Activated CD4-positive, alpha-beta T cell treated with anti-CD3 and anti-CD28 coated beads, Interleukin-2, amount 50 U/mL, for 48 hours (primary cell): Measurements from ENCODE around the gene DNER.

Experiments
- DNase-seq, 2 experiments: peaks; one replicate each; pipeline ENCODE4 v3.0.0-alpha.2; 2020

Gene DNER

GRCh38 chr2:229429589-229429988 lies 284.8 kb downstream of the DNER start:
- no peak for DNase-seq

DNA sequence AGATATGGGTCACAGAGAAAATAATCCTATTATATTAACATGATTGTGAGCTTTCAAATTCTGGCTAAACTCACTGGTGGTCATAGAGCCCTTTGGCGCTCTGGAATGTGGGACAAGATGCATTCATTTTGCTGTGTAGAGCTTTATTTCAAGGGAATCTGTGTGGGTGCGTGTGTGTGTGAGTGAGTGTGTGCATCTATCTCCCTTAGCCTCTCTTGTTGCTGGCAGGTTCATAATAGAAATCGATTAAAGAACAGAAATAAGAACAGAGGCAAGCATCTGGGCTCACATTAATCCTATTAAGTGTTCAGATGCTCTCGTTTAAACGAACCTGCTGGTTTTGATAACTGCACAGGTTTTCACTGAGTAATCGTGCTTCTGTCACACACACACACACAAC lies 287.9 kb downstream of the DNER start:
- no peak for DNase-seq

DNA sequence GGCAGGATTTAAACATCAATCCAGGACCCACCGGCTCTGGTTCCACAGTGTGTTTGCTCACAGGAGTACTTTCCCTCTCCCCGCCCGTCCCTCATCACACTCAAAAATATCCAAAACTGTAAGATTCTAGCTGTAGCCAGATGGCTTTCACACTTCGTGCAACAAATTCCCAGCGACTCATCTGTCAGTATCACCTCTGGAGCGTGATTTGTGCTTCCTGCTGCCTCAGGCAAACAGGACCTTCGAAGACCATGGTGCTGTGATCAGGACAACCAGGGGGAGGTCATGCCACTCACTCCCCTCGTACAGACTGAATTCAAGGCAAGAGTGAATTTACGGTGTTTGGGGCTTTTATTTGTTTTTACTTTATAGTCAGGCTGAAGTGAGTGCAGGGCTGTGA lies 288.8 kb downstream of the DNER start:
- DNase-seq, result no peak

- DNase-seq, result no peak
Measured at GRCh38 chr2:229422063-229422462, 292.3 kb downstream of the DNER start.

DNA sequence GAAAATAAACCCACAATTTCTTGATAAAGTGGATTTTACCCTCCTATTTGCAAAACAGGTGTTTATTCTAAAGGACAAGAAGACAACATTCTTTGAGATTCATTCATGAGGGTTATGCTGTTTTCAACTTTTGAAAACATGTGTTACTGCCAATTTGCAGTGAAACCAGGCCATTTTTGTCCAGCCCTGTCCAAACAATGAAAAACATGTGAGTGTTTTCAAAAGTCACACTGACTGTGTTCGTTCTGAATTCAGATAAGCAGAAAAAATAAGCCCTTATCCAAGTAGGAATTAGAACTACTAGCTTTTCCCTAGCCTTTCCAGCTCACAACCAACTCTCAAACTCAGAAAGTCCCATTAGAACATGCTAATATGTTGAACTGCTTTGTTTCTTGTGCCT lies 295.2 kb downstream of the DNER start:
- DNase-seq, result no peak

DNA sequence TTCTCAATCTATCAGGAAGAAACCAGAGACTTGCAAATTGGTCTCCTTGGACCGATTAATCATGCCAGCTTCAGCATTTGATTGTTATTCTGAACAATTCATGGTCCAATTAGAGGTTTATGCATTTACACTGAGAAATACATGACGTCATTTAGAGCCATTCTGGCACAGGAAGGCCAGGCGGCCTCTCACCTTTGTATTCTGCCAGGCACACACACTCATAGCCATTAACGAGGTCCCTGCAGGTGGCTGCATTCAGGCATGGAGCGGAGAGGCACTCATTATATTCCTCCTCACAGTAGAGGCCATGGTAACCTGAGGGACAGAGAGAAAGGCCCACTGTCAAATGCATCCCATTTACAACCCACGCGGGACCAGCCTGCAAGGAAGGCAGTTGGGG lies 296.4 kb downstream of the DNER start:
- no peak for DNase-seq

DNA sequence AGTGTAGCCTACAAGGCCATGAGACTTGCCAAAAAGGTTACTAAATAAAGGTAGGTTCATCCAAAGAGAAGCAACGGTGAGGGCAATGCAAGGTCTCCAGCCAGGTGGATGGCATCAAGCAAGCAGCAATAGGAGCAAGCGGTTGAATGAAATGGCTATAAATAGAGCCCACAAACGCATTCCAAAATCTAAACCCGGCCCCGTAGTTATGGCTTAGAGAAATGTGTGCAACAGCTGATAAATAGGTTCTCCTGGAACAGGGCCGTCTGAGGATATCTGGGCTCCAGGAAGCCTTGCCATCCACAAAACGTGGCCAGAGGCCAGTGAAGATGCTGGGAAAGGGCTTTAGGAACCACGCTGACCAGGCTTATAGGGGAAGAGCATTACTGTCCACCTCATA lies 297.2 kb downstream of the DNER start:
- DNase-seq, result no peak

GRCh38 chr2:229416116-229416694 lies 298.1 kb downstream of the DNER start:
- no peak for DNase-seq

DNA sequence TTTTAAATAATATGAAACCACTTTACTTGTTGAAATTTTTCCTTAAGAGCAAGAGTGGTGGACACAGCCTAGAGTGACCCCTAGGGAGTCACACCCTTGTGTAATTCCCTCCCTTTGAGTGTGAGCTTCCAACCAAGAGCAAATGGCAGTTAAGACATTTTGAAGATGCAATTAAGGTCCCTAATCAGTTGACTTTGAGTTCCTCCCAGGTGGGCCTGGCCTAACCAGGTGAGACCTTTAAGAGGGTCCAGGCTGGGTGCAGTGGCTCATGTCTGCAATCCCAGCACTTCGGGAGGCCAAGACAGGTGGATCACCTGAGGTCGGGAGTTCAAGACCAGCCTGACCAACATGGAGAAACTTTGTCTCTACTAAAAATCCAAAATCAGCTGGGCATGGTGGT lies 299.7 kb downstream of the DNER start:
- DNase-seq, result no peak

DNA sequence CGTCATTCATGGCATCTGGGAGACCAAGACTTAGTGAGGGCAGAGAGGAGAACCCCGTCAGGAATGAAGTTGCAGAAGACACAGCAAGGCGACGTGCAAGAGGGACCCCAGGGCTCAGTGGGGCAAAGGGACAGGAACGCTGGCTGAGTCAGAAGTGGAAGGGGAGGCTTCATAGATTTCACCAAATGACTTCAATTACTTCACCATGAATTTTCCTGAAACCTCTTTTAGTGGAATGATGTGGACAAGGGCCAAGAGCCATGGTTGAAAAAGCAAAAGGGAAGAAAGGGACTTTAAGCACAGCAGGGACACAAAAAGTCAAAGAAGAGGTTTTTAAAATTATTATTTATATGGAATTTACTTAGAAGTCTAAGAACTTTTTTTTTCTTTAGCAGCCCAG lies 301.7 kb downstream of the DNER start:
- DNase-seq, result no peak

GRCh38 chr2:229410946-229411345 lies 303.4 kb downstream of the DNER start:
- no peak for DNase-seq

- DNase-seq, result no peak
Measured at GRCh38 chr2:229410264-229410663, 304.1 kb downstream of the DNER start.

GRCh38 chr2:229409751-229410181 lies 304.6 kb downstream of the DNER start:
- DNase-seq, result no peak

DNA sequence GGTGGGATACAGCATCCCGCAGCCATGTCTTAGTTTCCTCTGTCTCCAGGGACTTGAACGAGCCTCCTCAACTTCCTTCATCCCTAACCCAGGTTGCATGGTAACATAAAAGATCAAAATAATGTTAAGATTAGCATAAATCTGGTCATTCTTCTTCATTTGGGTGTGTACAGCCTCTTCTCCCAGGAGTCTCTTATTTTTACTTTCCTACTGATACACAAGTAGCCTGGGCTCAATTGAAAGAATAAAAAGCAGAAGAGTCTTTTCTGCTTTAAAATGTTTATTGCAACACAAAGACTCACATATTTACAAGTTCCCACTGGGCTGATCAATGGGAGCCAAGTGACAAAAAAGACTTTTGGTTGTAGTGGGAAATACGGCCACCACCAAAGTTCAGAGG lies 305.4 kb downstream of the DNER start:
- DNase-seq, result no peak

DNA sequence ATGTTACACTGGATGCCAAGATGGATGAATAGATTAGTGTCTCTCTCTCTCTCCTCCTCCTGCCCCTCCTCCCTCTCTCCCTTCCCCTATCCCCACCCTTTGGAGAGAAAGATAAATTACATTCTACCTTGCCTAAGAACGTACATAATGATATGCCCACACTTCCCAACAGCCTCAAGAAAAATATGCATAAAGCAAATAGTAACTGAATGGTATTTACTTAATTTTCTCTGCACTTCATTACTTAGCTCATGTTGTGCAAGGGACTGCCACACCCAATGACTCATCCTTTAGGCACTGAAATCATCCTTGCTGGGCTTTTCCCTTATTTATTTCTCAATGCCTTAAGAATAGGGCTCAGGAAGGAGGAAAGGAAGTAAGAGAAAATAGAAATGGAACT lies 306.0 kb downstream of the DNER start:
- no peak for DNase-seq

DNA sequence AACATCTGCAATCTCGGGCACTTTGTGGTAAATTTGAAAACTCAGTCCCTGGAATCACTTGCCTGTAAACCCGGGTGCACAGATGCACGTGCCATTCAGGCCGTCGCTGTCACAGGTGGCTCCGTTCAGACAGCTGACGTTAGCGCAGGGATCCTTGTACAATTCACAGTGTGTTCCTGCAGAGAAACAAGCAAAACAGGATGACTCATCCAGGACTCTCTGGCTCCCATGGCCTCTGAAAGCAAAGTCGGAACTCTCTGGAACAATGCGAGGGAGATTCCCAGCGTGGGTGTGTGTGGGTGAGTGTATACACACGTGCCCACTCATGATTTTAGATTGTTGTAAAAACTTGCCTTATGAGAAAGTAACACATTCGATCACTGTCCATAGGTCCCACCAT lies 307.2 kb downstream of the DNER start:
- no peak for DNase-seq

- DNase-seq, result no peak
Measured at GRCh38 chr2:229405796-229406195, 308.6 kb downstream of the DNER start.

GRCh38 chr2:229403296-229403695 lies 311.1 kb downstream of the DNER start:
- DNase-seq, result no peak

DNA sequence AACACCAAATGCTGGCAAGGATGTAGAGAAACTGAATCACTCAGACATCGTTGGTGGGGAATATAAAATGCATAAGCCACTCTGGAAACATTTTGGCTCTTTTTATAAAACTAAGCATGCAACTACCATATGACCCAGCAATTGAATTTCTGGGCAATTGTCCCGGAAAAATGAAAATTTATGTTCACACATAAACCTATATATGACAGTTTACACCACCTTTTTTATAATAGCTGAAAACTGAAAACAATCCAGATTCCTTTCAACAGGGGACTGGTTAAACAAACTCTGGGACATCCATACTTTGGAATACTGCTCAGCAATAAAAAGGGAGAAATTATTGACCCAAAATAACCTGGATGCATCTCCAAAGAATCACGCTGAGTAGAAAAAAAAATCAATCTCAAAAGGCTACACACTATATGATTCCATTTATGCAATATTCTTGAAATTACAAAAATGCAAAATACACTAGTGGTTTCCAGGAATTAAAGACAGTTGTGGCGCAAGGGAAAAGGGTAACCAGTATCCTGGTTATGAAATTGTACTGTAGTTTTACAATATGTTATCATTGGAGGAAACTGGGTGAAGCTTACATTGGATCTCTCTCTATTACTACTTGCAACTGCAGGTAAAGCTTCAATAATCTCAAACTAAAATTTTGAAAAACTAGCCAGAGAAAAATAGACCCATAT lies 313.0 kb downstream of the DNER start:
- DNase-seq, result no peak

GRCh38 chr2:229393926-229394325 lies 320.4 kb downstream of the DNER start:
- DNase-seq, result no peak

- no peak for DNase-seq
Measured at GRCh38 chr2:229392196-229392595, 322.2 kb downstream of the DNER start.

DNA sequence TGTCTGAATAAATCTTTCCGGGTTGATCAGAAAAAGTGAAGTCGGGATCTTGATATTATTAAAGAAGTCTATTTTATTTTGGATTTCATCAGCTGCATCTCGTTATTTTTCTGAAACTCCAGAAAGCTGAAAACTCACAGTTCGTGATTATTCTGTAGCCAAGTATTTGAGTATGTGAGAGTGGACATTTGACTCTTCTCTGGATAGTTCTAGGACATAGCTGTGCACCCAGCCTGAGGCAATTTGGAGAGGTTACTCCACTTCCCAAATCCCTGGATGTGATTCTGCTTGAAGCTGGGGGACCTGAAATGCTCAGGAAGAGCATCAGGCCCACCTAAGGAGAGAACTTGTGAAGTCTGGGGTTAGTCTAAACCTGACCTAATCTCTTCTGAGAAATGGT lies 325.6 kb downstream of the DNER start:
- no peak for DNase-seq

DNA sequence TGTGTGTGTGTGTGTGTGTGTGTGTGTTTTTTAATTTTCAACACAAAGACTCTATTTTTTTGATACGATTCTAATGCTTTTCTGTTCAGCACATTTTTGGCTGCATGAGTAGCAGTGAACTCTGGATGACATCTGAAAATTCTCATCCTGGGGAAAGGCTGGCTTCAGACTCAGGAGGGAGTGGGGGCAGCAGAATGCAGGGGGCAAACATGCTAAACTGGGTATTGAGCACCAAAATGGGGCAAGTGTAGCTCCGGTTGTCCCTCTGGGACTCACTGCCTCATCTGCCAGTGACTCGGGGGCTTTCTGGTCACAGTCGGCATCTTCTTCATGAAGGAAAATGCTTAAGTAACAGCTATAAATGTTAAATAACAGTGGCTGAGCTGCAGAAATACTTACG lies 326.5 kb downstream of the DNER start:
- DNase-seq, result no peak

DNA sequence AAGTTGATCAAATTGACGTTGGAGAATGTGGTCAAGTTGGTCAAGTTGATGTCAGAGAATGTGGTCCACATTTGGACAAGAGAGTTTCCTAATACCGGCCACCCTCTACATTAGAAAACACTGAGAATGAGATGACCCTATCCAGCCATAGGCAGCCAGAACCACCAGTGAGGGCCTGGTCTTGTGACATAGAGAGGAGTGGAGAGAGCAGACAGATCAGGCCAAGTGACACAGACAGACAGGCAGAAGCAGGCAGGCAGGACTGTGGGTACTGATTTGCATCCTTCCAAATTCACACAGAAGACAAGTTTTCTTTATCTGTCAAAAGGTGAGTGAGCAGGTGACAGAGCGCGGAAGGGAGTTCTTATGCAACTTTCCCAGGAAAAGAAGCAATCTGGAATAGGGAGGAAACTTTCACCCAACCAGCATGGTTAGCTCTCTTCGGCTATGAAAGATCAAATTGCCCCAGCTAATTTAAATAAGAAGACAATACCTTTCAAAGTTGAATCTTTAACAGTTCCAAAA lies 334.2 kb downstream of the DNER start:
- no peak for DNase-seq

DNA sequence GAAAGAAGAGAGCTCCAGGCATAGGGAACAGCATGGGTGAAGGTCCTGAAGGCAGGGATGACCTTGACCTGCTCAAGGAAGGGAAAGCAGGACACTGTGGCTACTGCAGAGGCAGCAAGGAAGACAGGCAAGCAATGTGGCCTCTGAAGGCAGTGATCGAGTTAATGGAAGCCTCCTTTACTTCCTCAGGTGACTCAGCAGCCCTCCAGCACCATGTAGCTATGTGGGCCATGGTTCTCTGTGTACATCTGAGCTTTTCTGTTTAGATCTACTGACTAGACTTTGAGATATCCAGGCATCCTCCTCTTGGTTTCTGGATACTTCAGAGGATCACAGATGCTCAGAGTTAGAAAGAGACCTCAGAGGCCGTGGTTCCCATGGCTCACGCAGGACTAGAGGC lies 336.0 kb downstream of the DNER start:
- DNase-seq, result no peak
